ENCODE data around the gene SEC14L2. TPM values are rescaled to one million over a fixed set of nuclear protein-coding genes. Genes with fewer than 3 reads are reported as not detected.

SEC14L2 gene
- total RNA-seq, 1 donor from 2014 or later: 9.6 TPM

DNA sequence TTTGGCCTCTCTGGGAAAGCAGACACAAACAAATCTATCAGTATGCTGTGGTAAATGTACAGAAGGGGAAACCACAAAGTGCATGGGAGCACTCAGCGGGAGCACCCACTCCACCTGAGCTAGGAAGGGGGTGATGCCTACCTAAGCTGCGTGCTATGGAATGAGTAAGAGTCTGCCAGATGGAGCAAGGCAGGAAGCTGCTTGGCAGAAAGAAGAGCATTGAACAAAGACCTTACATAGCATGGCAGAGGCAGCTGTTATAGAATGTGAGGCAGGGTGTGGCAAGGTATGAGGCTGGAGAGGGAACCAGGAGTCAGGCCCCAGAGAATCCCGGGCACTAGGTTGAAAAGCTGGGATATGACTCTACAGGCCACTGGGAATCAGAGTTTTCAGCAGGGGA, 15.0 kb downstream of the SEC14L2 start:
- no peaks in the 10 kb centered on the region for H3K27me3 Mint-ChIP-seq
- H3K27ac Mint-ChIP-seq: no peak overlapping the region
- H3K9me3 Mint-ChIP-seq: no peaks in the 10 kb centered on the region
- H3K4me1 Mint-ChIP-seq (ENCODE audit: unreplicated experiment): peaks cover 7% of the 10 kb centered on the region
- no peak overlapping the region for H3K4me3 Mint-ChIP-seq
- H3K36me3 Mint-ChIP-seq: peaks cover 15% of the 10 kb centered on the region
- TF ChIP-seq, protein P1, sequence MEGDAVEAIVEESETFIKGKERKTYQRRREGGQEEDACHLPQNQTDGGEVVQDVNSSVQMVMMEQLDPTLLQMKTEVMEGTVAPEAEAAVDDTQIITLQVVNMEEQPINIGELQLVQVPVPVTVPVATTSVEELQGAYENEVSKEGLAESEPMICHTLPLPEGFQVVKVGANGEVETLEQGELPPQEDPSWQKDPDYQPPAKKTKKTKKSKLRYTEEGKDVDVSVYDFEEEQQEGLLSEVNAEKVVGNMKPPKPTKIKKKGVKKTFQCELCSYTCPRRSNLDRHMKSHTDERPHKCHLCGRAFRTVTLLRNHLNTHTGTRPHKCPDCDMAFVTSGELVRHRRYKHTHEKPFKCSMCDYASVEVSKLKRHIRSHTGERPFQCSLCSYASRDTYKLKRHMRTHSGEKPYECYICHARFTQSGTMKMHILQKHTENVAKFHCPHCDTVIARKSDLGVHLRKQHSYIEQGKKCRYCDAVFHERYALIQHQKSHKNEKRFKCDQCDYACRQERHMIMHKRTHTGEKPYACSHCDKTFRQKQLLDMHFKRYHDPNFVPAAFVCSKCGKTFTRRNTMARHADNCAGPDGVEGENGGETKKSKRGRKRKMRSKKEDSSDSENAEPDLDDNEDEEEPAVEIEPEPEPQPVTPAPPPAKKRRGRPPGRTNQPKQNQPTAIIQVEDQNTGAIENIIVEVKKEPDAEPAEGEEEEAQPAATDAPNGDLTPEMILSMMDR (conservative IDR thresholded peaks at IDR 0.05): no peak
- DNase-seq (ENCODE audit: extremely low spot score, unreplicated experiment): no peak

DNA sequence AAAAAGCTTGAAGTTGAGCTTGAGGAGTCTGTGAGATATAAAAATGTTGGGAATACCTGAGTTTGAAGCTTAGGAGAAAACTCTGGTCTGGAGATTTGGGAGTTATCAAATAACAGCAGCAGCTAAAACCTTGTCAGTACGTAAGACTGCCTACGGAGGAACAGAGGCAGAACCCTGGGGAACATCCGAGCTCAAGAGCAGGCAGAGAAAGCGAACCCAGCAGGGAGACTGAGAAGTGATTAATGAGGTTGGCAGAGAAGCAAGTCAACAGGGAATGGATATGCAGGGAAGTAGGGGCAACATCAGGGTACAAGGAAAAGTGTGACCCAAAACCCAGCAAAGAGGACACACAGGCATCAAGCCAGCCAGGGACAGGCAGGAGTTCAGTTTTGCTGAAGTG, 16.2 kb downstream of the SEC14L2 start:
- peaks cover 17% of the 10 kb centered on the region for H3K36me3 Mint-ChIP-seq
- H3K4me3 Mint-ChIP-seq: no peak overlapping the region
- peak overlapping the region; percentile 8 for H3K27ac Mint-ChIP-seq
- no peaks in the 10 kb centered on the region for H3K27me3 Mint-ChIP-seq
- DNase-seq (ENCODE audit: extremely low spot score, unreplicated experiment): no peak
- TF ChIP-seq, protein P1 (conservative IDR thresholded peaks at IDR 0.05): no peak
- H3K4me1 Mint-ChIP-seq (ENCODE audit: unreplicated experiment): peaks cover 7% of the 10 kb centered on the region
- H3K9me3 Mint-ChIP-seq: no peaks in the 10 kb centered on the region

DNA sequence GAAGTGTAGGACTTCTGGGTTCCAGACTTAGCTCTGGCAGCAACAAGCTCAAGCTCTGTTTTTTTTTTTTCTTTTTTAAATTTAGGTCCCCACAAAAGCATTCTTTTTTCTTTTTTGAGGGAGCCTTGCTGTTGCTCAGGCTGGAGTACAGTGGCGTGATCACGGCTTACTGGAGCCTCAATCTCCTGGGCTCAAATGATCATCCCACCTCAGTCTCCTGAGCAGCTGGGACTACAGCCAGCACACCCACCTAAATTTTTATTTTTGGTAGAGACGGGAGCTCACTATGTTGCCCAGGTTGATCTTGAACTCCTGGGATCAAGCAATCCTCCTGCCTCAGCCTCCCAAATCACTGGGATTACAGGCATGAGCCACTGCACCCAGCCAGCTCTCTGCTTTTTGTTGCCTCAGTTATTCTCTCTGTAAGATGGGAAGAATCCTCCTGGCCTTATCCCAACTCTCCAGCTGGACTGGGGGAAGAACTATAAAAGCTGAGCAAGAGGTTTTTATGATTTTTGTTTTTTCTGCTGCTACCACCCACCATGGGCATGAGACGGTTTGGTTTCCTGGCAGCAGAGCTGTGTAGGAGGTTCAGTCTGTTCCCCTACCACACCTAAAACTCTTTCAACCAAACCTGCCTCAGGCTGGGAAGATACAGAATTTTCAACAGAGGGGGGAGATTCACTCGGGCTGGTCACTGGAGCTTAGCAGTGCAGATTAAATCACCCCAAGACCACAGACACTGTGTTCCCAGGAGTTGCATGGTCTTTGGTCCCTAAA, 17.1 kb downstream of the SEC14L2 start:
- Mint-ChIP-seq H3K27me3 (no peaks in the 10 kb centered on the region), H3K27ac (no peak overlapping the region), H3K9me3 (no peaks in the 10 kb centered on the region), H3K4me1 (ENCODE audit: unreplicated experiment) (peaks cover 7% of the 10 kb centered on the region), H3K36me3 (peaks cover 17% of the 10 kb centered on the region), H3K4me3 (no peak overlapping the region)
- TF ChIP-seq, protein P1 (conservative IDR thresholded peaks at IDR 0.05): no peak
- DNase-seq (ENCODE audit: extremely low spot score, unreplicated experiment): no peak

DNA sequence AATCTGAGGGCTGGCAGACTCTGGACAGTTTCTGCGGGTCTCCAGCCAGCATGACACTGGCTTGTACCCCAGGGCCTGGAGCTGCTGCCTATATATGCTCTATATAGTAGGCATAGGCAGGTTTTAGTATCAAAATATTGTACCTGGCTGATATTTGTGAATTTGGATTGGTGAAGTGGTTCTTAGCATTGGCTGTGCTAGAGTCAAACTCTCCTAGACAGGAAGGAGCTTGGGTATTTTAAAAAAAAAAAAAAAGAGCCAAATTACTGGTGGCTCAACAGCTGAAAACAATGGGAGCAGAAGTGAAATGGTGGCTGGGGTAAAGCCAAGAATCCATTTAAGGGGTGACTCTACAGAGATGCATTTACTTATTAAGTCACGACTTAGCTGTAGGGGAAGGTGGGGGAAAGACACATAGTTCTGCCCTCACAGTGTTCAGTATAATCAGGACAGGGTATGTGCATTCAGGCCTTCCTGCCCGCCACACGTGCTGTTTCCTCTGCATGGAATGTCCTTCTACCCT, 17.8 kb downstream of the SEC14L2 start:
- Mint-ChIP-seq H3K4me3 (no peak overlapping the region), H3K9me3 (no peaks in the 10 kb centered on the region), H3K4me1 (ENCODE audit: unreplicated experiment) (peaks cover 7% of the 10 kb centered on the region), H3K27ac (no peak overlapping the region), H3K36me3 (peaks cover 17% of the 10 kb centered on the region), H3K27me3 (no peaks in the 10 kb centered on the region)
- TF ChIP-seq, protein P1 (conservative IDR thresholded peaks at IDR 0.05): no peak
- DNase-seq (ENCODE audit: extremely low spot score, unreplicated experiment): no peak

DNA sequence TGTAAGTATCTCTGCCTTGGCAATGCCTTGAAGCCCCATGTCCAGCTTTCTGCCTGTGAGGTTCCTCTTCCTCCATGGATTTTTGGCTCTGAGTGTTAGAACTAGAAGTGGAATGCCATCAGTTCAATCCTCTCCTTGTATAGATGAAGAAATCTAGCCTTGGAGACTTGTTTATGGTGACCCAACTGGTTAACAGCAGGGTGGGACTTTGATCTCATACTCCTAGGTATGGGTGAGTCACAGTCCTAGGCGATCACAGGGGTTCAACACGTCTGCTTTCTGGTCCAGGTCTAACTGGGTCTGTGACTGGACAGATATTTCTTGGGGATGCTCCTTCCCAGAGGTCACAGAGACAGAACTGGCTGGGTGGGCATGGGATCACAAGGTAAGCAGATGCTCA, 19.6 kb downstream of the SEC14L2 start:
- no peaks in the 10 kb centered on the region for H3K27me3 Mint-ChIP-seq
- no peak overlapping the region for H3K27ac Mint-ChIP-seq
- TF ChIP-seq, protein P1 (conservative IDR thresholded peaks at IDR 0.05): no peak
- DNase-seq (ENCODE audit: extremely low spot score, unreplicated experiment): no peak
- no peaks in the 10 kb centered on the region for H3K9me3 Mint-ChIP-seq
- peaks cover 17% of the 10 kb centered on the region for H3K4me1 Mint-ChIP-seq (ENCODE audit: unreplicated experiment)
- peaks cover 17% of the 10 kb centered on the region for H3K36me3 Mint-ChIP-seq
- no peak overlapping the region for H3K4me3 Mint-ChIP-seq
